Neural cell (in vitro differentiated cells): ENCODE results near the gene LRRIQ4.

Source experiments
- CTCF ChIP-seq: fragments of 450-650 bp; IDR thresholded peaks from 2 replicates; pipeline ENCODE4 v1.5.1; 2014; ENCODE audit warnings: antibody characterized with exemption, mild to moderate bottlenecking, moderate library complexity; ENCODE audit not compliant: poor library complexity, severe bottlenecking
- EP300 ChIP-seq: fragments of 450-650 bp; conservative IDR thresholded peaks from 2 replicates; pipeline ENCODE4 v1.6.1; 2014; ENCODE audit warnings: antibody characterized with exemption, mild to moderate bottlenecking, moderate library complexity; ENCODE audit not compliant: poor library complexity, severe bottlenecking
- EZH2 ChIP-seq: fragments of 200-600, 300-800 bp; shearing (Covaris generic), sonication (generic); IDR thresholded peaks from 2 replicates; pipeline ENCODE4 v1.6.1; 2014; ENCODE audit warnings: antibody characterized with exemption, low read length, borderline replicate concordance, mild to moderate bottlenecking; ENCODE audit not compliant: insufficient read depth, poor library complexity, severe bottlenecking
- TAF1 ChIP-seq: IDR thresholded peaks from 2 replicates; pipeline ENCODE4 v1.6.1; 2012; ENCODE audit warnings: low read depth

DNA sequence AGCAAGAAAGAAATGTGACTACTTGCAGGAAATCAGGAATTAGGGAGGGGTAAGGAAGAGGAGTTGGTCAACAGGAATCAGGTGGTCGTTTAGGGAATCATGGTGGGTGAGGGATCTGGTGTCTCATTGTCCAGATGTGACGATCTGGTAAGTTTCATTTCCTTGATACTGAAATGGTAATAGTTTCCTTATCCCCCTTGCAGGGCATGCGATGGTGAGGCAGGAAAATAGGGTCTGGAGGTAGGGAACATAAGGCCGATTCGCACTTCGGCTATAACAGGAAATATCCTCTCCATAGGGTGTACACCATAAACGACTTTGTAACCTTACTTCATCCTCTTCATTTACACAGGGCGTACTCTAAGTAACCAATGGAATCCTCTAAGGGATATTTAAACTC lies 608 bp downstream of the LRRIQ4 start:
- TF ChIP-seq EP300 (no peak), TAF1 (no peak), EZH2 (no peak), CTCF (no peak)
